Breast epithelium (tissue), 3 donors: ENCODE results near the gene PDE4D.

ENCODE experiments used
- POLR2A ChIP-seq: fragments of 450-650 bp; IDR thresholded peaks from one replicate; pipeline ENCODE4 v1.6.1; 2016; ENCODE audit warnings: antibody characterized with exemption, mild to moderate bottlenecking, moderate library complexity
- TF ChIP-seq, protein P1 (sequence below), 3 donors: fragments of 450-650 bp; IDR thresholded peaks; one replicate each; pipeline ENCODE4 v1.5.1; 2016 to 2017; ENCODE audit warnings: antibody characterized with exemption in 3 of 3, mild to moderate bottlenecking in 3 of 3, moderate library complexity in 3 of 3

DNA sequence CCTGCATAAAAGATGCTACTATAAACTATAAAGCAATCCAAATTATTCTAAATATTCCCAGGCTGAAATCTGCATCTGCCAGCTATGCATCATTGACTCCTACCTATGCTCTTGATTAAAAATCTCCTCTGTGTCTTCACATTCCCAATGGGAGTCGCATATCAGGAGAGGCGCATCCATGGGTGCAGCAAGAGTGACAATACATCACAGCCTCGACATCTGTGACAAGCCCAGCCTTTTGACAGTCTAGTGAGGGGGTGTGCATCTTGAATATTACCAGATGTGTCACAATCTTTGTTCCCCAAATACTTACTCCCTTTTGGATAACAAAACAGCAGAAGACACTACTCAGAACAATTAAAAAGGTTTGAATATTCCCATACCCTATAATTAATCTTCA is 171.8 kb downstream of the PDE4D start:
- no peak for TF ChIP-seq POLR2A
- TF ChIP-seq, protein P1, sequence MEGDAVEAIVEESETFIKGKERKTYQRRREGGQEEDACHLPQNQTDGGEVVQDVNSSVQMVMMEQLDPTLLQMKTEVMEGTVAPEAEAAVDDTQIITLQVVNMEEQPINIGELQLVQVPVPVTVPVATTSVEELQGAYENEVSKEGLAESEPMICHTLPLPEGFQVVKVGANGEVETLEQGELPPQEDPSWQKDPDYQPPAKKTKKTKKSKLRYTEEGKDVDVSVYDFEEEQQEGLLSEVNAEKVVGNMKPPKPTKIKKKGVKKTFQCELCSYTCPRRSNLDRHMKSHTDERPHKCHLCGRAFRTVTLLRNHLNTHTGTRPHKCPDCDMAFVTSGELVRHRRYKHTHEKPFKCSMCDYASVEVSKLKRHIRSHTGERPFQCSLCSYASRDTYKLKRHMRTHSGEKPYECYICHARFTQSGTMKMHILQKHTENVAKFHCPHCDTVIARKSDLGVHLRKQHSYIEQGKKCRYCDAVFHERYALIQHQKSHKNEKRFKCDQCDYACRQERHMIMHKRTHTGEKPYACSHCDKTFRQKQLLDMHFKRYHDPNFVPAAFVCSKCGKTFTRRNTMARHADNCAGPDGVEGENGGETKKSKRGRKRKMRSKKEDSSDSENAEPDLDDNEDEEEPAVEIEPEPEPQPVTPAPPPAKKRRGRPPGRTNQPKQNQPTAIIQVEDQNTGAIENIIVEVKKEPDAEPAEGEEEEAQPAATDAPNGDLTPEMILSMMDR (IDR thresholded peaks at IDR 0.05): no peak
